Esophagus squamous epithelium (tissue), 5 donors: ENCODE data around the gene DPP9. TPM values are rescaled to one million over a fixed set of nuclear protein-coding genes. Genes with fewer than 3 reads are reported as not detected.
A peak's percentile ranks its signal among the peaks of the same experiment; 100 is the strongest.
"Not testable (repeated sequence)": the region's sequence is repeated elsewhere in the genome, so short reads cannot be mapped to it uniquely, and the experiment has no call there.

Source experiments
- DNase-seq: peaks from one replicate; lab custom pipeline; 2025; lab: John Stamatoyannopoulos, UW
- H3K27ac ChIP-seq, 4 donors: fragments of 200-600 bp; sonication (generic); one replicate each; pipeline ENCODE4 v1.5.1; 2016 to 2019; ENCODE audit warnings: mild to moderate bottlenecking in 1 of 4
- H3K27me3 ChIP-seq, 4 donors: fragments of 200-600 bp; sonication (generic); 1 replicate in 3 of 4; 2 replicates in 1 of 4; pipeline versions ENCODE4 v1.5.1 to v1.6.0; 2017 to 2021; ENCODE audit warnings: antibody characterized with exemption in 1 of 4
- H3K36me3 ChIP-seq, 3 donors: fragments of 200-600 bp; sonication (generic); one replicate each; pipeline ENCODE4 v1.5.1; 2016 to 2019
- H3K4me1 ChIP-seq, 3 donors: fragments of 200-600 bp; sonication (generic); one replicate each; pipeline ENCODE4 v1.5.1; 2017 to 2019
- H3K4me3 ChIP-seq, 4 donors: fragments of 200-600 bp; sonication (generic); 1 replicate in 3 of 4; 2 replicates in 1 of 4; pipeline ENCODE4 v1.5.1; 2016 to 2019; ENCODE audit warnings: mild to moderate bottlenecking in 2 of 4, moderate library complexity in 1 of 4
- H3K9me3 ChIP-seq, 3 donors: fragments of 200-600 bp; sonication (generic); one replicate each; pipeline ENCODE4 v1.5.1; 2016 to 2019
- POLR2A ChIP-seq, 4 donors: fragments of 450-650 bp; IDR thresholded peaks; one replicate each; pipeline ENCODE4 v1.6.1; 2017; ENCODE audit warnings: antibody characterized with exemption in 4 of 4, mild to moderate bottlenecking in 4 of 4, moderate library complexity in 3 of 4
- WGBS, 2 donors: methylation state at CpG; one replicate each; pipeline ENCODE4 v1.1.5; 2018; 5-methylcytosine and 5-hydroxymethylcytosine counted together
- intact Hi-C: fragments of 100-400 bp; cut with DNase I; formaldehyde crosslinking; loops from one replicate; pipeline ENCODE4 v1.15.0; 2022
- total RNA-seq, 4 donors: library from RNA; depleted of rRNA; stranded (reverse); fragments of >200 nt; gene quantifications; one replicate each; pipeline ENCODE4 v1.1.0, GENCODE V29; 2016
- TF ChIP-seq, protein P1 (sequence below), 6 experiments: fragments of 450-650 bp in 4 of 6; fragments of 200-600 bp in 2 of 6; sonication (generic) in 2 of 6; IDR thresholded peaks; one replicate each; pipeline ENCODE4 v1.5.1; 2016 to 2019; ENCODE audit warnings: antibody characterized with exemption in 6 of 6, mild to moderate bottlenecking in 4 of 6, moderate library complexity in 4 of 6
- donor health status: DM: yes; HTN: yes; CAD: no.

Gene DPP9
- total RNA-seq, 4 donors from 2014 or later, result 32.8 to 51.5 (median 47.7) TPM

DNA sequence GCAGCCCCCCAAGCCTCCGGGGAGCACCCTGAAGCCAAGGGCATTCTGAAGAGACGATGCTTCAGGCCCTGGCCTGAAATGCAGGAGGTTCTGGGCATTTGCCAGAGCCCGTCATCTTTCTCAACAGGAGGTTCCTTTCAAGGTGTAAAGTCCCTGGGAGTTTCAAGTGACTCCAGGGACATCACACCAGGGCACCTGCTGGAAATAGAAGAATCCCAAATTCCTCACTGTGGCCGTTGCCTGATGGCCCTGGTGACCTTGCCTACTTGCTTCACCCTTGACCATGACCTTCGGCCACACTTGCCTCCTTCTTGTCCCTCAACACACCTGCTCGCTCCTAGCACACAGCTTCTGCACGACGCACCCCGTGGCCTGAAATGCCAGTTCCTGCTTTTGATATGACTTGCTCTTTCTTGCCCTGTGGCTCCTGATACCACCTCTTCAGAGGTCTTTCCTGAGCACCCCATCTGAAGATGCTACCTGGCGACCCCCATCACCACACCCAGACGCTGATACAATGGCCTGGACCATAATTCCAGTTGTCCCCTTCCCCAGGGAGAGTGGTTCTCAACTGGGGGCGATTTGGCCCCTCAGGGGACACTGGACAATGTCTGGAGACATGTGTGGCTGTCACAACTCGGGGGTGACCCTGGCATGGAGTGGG is 3.5 kb downstream of the DPP9 start:
- DNase-seq, result no peak
- no peak for TF ChIP-seq POLR2A (IDR thresholded peaks at IDR 0.05)
- no peak overlapping the region for H3K4me3 ChIP-seq
- 77 to 83% methylated on average over 7 to 11 of the region's 13 CpGs for WGBS, 2 donors
- no peak overlapping the region for H3K27ac ChIP-seq
- intact Hi-C loops, result no loop called here
- H3K36me3 ChIP-seq, result peaks cover 22 to 72% (median 44%) of the 10 kb centered on the region in 3 donors
- peaks cover 13 to 55% (median 21%) of the 10 kb centered on the region in 3 donors for H3K4me1 ChIP-seq
- no peaks in the 10 kb centered on the region for H3K9me3 ChIP-seq
- H3K27me3 ChIP-seq, result no peaks in the 10 kb centered on the region

DNA sequence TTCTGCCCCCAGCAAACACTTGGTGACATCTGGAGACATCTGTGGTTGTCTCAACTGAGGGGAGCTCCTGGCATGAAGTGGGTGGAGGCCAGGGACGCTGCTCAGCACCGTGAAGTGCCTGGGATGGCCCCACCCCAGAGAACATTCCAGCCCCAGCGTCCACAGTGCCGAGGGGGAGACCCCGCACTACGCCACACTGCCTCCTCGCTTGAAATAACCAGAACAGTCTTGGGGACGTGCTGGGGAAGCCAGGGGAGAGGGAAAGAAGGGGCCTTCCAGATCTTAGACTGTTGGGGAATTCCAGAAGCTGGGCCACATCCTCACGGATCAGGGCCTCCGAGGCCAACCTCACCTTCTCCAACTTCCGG is 4.2 kb downstream of the DPP9 start:
- no peak overlapping the region for H3K27ac ChIP-seq
- H3K9me3 ChIP-seq, result no peaks in the 10 kb centered on the region
- DNase-seq, result no peak
- peaks cover 13 to 54% (median 18%) of the 10 kb centered on the region in 3 donors for H3K4me1 ChIP-seq
- 83 to 95% methylated on average over 6 to 10 of the region's 11 CpGs for WGBS, 2 donors
- intact Hi-C loops, result no loop called here
- no peak for TF ChIP-seq POLR2A (IDR thresholded peaks at IDR 0.05)
- TF ChIP-seq, protein P1, sequence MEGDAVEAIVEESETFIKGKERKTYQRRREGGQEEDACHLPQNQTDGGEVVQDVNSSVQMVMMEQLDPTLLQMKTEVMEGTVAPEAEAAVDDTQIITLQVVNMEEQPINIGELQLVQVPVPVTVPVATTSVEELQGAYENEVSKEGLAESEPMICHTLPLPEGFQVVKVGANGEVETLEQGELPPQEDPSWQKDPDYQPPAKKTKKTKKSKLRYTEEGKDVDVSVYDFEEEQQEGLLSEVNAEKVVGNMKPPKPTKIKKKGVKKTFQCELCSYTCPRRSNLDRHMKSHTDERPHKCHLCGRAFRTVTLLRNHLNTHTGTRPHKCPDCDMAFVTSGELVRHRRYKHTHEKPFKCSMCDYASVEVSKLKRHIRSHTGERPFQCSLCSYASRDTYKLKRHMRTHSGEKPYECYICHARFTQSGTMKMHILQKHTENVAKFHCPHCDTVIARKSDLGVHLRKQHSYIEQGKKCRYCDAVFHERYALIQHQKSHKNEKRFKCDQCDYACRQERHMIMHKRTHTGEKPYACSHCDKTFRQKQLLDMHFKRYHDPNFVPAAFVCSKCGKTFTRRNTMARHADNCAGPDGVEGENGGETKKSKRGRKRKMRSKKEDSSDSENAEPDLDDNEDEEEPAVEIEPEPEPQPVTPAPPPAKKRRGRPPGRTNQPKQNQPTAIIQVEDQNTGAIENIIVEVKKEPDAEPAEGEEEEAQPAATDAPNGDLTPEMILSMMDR (IDR thresholded peaks at IDR 0.05), result no peak
- H3K27me3 ChIP-seq, result no peaks in the 10 kb centered on the region
- H3K4me3 ChIP-seq, result no peak overlapping the region
- H3K36me3 ChIP-seq, result peaks cover 22 to 76% (median 44%) of the 10 kb centered on the region in 3 donors

DNA sequence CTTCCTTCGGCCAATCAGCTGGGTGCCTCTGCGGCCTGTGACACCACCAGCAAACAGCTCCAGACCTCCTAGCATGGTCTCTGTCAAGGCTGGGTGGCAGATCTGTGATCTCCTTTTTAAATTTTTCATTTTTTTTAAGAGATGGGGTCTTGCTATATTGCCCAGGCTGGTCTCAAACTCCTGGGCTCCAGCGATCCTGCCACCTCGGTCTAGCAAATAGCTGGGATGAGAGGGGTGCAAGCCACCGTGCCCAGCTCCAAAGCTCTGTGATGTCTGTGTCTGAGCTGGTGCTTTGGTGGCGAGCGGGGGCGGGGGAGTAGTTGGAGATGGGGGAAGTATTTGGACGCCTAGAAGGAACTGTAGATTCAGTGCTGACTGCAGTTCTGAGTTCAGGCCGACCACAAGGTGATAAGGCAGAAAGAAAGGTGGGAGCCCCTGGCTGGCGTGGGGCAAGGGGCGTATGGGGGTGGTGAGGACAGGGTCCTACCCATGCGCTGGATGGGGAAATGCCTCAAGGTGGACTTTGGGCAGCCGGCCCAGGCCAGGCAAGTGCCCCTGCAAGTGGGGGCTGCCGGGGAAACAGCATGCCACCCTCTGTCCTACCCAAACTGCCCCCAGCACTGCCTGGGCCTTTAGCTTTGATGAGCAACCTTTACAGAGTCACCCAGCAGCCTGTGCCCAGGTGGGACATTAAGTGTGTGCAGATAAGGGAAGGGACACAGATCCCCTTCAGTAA is 5.5 kb downstream of the DPP9 start:
- no peak for DNase-seq
- Histone ChIP-seq H3K36me3 (peaks cover 22 to 88% (median 49%) of the 10 kb centered on the region in 3 donors), H3K27ac (no peak overlapping the region)

DNA sequence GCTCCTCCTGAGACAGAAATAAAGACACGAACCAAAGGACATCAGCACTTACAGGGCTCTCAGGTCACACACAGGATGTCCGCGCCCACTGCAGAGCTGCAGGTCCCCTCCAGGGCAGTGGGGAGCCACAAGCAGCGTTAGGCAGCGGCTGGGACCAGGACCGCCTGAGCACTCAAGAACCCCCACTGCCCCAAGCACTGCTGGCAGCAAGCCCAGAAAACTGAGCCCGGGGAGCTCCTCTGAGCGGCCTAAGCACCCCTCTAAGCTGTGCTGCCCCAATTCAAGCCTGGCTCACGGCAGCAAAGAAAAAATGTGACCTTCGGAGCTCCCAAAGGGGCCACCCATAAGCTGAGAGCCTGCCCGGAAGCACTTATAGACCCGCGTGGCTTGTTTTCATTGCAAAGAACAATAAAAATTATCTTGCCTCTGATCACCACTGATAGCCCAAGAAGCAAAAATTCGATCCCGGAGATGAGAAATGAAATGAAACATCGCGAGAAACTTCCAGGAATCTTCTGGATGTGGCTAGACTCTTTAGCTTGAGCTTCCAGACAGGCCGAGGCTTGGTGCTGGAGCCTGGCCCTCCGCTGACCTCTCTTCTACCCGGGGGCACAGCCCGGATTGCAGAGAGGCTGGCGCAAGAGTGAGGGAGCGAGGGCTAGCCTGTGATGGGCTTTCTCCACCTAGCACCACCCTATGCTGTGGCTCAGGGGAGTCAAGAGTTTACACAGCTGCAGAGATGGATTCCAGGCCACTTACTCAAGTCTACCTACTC is 6.3 kb downstream of the DPP9 start:
- DNase-seq, result no peak
- Histone ChIP-seq H3K27me3 (no peaks in the 10 kb centered on the region), H3K4me3 (no peak overlapping the region), H3K27ac (no peak overlapping the region), H3K36me3 (peaks cover 22 to 96% (median 52%) of the 10 kb centered on the region in 3 donors), H3K4me1 (peaks cover 23 to 61% (median 28%) of the 10 kb centered on the region in 3 donors), H3K9me3 (no peaks in the 10 kb centered on the region)
- WGBS, 2 donors, result 70 to 77% methylated on average over 13 of the region's 23 CpGs
- TF ChIP-seq POLR2A (IDR thresholded peaks at IDR 0.05), result no peak
- TF ChIP-seq, protein P1 (IDR thresholded peaks at IDR 0.05), result no peak
- intact Hi-C loops, result no loop called here

More for the DNA sequence above, 5.5 kb downstream of the DPP9 start:
- 90 to 91% methylated on average over 5 to 10 of the region's 15 CpGs for WGBS, 2 donors
- Histone ChIP-seq H3K4me1 (peaks cover 24 to 61% (median 27%) of the 10 kb centered on the region in 3 donors), H3K9me3 (no peaks in the 10 kb centered on the region), H3K27me3 (no peaks in the 10 kb centered on the region), H3K4me3 (no peak overlapping the region)
- TF ChIP-seq, protein P1 (IDR thresholded peaks at IDR 0.05), result no peak
- no peak for TF ChIP-seq POLR2A (IDR thresholded peaks at IDR 0.05)
- intact Hi-C loops, result no loop called here

DNA sequence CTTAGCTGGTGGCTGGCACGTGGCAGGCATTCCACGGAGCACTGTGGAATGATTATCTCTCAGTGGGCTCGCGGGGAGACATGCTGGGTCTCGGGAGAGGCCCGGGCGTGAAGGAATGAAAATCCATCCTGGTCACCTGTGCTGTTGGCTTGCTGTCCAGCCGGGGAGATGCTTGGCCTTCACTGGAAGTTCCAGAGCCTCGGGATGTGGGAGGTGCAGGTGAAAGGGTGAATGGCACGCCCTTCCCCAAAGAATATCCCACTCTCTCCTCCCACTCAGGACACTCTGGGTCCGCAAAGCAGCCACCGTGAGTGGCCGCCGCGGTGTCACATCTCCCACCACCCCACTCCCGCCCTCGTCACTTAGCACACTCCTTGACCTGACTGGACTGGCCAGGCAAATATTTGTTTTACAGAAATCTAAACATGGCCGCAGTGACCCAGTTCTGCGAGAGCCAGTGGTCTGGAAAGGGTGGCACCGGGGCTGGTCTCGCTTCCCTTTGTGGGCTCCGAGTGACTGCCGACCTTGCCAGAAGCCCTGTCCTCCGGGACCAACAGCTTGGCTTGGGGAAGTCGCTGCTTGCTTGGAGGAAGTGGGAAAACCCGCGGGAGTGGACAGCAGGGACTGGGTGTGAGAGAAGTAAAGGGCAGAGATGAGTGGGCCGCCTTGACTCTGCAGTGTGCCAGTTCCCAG is 8.0 kb downstream of the DPP9 start:
- Histone ChIP-seq H3K27ac (peak overlapping the region in 3 of 4 donors; percentile 13 to 55 (median 34)), H3K36me3 (peaks cover 29 to 96% (median 59%) of the 10 kb centered on the region in 3 donors), H3K4me1 (peaks cover 16 to 50% (median 16%) of the 10 kb centered on the region in 3 donors), H3K27me3 (no peaks in the 10 kb centered on the region), H3K9me3 (no peaks in the 10 kb centered on the region), H3K4me3 (no peak overlapping the region)
- intact Hi-C loops, result no loop called here
- no peak for DNase-seq
- TF ChIP-seq POLR2A (IDR thresholded peaks at IDR 0.05), result no peak
- TF ChIP-seq, protein P1 (IDR thresholded peaks at IDR 0.05), result no peak
- WGBS, 2 donors, result 81 to 92% methylated on average over 18 to 21 of the region's 28 CpGs

DNA sequence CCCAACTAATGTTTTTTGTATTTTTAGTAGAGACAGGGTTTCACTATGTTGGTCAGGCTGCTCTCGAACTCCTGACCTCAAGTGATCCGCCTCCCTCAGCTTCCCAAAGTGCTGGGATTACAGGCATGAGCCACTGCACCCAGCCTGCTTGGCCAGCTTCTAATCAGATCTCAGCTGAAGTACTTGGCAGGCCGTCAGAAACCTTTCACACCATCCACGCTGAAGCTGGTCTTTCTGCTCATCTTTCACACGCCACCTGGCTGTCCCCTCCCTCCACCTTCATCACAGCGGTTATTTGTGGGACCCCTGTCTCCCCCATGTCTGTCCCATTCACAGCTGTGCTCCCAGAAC is 8.5 kb downstream of the DPP9 start:
- intact Hi-C loops, result not testable (repeated sequence)

More for the DNA sequence above, 8.5 kb downstream of the DPP9 start:
- WGBS, 2 donors, result 82 to 83% methylated on average over 6 of the region's 6 CpGs
- not testable (repeated sequence) for H3K27me3 ChIP-seq, DNase-seq, H3K9me3 ChIP-seq, H3K4me3 ChIP-seq
- peak overlapping the region in 3 of 4 donors; percentile 13 to 55 (median 34) for H3K27ac ChIP-seq
- H3K36me3 ChIP-seq, result peaks cover 29 to 96% (median 64%) of the 10 kb centered on the region in 3 donors
- peaks cover 16 to 47% (median 16%) of the 10 kb centered on the region in 3 donors for H3K4me1 ChIP-seq
